HG03196 (cell line): ENCODE data around the gene SENP6.
A peak's percentile ranks its signal among the peaks of the same experiment; 100 is the strongest.
"Not testable (repeated sequence)": the region's sequence is repeated elsewhere in the genome, so short reads cannot be mapped to it uniquely, and the experiment has no call there.

Experiments
- ATAC-seq: cut with Tn5 transposase; IDR thresholded peaks from one replicate; pipeline ENCODE4 v1.9.1; 2021; ENCODE audit not compliant: unreplicated experiment

Gene SENP6

GRCh38 chr6:75605635-75606034, 4.0 kb downstream of the SENP6 start:
- no peak for ATAC-seq

DNA sequence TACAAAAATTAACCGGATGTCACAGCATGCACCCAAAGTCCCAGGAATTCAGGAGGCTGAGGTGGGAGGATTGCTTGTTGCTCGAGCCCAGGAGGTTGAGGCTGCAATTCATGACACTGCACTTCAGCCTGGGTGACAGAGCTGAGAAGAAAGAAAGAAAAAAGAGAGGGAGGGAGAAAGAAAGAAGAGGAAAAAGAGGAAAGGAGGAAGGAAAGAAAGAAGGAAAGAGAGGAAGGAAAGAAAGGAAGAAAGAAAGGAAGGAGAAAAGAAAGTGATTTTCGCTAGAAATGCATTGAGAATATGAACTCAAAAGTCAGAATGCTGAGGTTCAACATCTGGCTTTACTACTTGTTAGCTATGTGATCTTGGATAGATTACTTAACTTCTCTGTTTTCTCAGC, 6.6 kb downstream of the SENP6 start:
- no peak for ATAC-seq

DNA sequence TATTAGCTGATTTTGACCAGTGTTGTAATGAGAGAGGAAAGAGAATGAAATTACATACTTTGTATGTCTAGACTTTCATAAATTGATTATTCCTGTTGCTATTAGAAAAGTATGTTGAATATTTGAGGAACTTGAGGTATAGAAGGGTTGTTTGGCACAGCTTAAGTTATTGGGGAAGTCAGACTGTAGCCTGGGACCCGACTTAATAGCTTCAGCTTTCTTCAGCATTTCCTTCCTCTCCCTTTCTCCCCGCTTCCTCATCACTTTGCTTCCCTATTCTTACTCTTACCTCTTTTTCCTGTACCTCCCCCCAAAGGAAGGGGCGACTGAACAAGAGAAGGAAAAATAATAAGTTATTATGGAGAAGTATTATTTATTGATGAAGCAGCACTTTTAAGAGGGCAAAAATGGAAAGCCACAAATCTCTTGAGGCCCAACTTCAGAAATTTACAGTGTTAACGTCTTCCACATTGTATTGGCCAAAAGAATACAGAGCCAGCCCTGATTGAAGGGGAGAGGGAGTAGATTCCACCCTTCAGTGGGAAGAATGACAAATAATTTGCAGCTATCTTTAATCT, 7.4 kb downstream of the SENP6 start:
- ATAC-seq, result no peak

- no peak for ATAC-seq
Observed at GRCh38 chr6:75609639-75610590, 8.2 kb downstream of the SENP6 start.

GRCh38 chr6:75611011-75611701, 9.5 kb downstream of the SENP6 start:
- ATAC-seq, result no peak

DNA sequence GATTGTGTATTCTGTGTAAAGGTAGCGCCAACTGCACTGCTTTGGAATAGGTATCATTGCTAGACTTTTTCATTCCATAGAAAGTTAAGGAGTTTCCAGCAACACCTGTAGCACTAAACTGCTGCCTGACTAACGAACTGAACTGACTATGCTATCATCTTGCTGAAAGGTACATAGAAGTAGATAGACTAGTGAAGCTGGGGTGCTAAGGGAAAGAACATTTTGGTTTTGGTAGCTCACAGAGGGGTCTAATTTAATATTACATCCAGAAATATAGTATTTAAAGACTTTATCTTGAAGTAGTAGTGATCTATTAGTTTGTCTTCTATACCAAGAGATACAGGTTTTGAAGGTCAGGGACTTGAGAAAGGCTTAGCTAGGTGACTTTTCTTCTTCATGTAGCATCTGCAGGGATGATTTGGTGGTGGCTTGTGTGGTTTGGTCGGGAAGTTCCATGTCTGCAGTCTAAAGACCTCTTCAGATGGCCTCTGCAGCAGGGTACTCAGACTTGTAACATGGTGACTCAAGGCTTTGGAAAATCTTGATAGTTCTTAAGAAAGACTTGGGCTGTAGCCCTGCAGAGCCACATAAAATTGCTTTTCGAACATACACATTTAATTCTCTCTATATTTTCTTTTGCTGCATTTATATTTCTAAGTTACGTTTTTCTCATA, 10.2 kb downstream of the SENP6 start:
- ATAC-seq, result peak; percentile 35

GRCh38 chr6:75612434-75612833, 10.8 kb downstream of the SENP6 start:
- no peak for ATAC-seq

DNA sequence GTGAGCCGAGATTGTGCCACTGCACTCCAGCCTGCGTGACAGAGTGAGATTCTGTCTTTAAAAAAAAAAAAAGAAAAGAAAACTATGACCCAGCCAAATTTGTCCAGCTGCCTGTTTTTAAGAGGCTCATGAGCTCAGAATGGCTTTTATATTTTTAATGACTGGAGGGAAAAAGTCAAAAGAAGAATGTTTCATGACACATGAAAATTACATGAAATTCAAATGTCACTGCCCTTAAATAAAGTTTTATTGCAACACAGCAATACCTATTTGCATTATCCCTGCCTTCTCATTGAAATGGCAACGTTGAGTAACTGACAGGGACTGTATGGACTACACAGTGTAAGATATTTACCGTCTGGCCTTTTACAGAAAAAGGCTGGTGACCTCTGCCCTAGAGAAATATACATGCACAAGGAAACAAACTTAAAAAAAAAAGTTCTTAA, 11.4 kb downstream of the SENP6 start:
- no peak for ATAC-seq

DNA sequence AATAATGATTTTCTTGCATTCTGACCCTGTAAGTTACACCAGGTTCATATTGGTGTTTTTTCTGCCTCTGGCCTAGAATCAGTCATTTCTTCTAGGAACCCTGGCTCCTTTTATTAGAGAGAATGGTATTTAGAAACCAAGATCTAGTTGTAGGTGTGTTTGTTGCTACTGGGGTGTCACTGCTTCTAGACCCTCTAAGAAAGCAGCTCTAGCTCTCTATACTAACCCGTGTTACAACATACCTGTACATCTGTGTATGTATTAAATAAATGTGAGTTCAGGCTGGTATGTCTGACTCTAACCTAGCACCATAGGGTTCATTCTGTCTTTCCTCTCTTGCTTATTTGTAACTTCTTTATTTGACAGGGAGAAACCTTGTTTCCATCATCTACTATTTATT, 16.8 kb downstream of the SENP6 start:
- ATAC-seq, result no peak

GRCh38 chr6:75619230-75619899, 17.7 kb downstream of the SENP6 start:
- no peak for ATAC-seq

DNA sequence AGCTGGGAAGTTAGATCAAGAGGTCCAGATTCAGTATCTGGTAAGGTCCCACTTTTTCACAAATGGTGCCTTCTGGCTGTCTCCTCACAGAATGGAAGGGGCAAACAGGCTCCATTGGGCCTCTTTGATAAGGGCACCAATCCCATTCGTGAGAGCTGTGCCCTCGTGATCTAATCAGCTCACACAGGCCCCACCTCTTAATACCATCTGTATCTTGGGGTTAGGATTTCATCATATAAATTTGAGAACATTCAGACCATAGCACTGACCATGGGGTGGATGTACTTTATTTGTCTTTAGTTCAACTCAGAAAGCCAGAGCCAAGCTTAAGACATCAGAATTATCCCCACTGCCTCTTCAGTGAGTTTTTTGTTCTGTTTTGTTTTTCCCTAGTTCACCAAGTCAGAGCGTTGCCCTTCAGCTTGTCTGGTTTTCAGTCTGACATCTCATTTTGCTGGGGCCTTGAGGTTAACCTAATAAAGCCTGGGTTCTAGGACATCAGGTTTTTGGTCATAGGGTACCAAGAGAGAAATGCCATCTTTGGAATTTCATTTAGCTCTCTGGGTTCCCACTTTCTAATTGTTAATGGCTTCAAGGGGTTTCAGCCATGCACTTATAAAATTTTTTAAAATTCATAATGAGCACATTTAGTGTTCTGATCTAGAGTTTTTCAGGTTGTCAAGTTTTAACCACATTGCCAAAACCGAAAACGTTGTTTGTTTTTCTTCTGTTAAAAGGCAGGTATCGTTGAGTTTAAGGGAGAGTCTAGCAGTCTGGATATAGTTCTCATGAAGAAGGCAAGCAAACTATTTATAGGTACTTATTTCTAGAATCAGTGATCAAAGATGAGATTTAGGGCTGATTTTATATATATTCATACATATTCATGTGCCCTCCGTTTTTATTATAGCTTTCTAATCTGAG, 19.0 kb downstream of the SENP6 start:
- ATAC-seq, result no peak

GRCh38 chr6:75621846-75622245, 20.2 kb downstream of the SENP6 start:
- ATAC-seq, result no peak

DNA sequence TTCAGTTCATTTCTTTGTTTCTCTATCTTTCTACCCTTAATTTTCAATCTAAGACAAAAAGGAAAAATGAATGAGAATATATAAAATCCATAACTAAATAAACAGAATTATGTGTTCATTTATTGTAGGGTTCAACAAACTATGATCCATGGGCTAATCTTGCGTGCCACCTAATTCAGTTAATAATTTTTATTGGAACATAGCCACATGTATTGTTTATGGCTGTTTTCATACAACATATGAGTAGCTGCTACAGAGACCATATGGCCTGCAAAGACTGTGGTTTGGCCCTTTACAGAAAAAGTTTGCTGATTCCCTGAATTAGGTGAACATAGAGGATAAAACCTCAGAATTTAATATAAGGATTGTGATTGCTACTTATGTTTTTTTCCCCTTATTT, 21.8 kb downstream of the SENP6 start:
- ATAC-seq, result no peak

- no peak for ATAC-seq
Observed at GRCh38 chr6:75624335-75624734, 22.7 kb downstream of the SENP6 start.

DNA sequence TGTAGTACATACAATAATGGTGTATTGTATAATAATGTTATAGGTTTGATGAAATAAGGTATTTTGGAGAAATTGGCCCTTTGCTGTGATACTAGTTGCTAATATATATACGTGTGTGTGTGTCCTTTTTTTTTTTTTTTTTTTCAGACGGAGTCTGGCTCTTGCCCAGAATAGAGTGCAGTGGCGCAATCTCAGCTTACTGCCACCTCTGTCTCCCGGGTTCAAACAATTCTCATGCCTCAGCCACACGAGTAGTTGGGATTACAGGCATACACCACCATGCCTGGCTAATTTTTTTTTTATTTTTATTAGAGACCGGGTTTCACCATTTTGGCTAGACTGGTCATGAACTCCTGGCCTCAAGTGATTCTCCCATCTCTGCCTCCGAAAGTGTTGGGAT, 23.3 kb downstream of the SENP6 start:
- no peak for ATAC-seq

- ATAC-seq, result no peak
Observed at GRCh38 chr6:75626561-75626960, 24.9 kb downstream of the SENP6 start.

DNA sequence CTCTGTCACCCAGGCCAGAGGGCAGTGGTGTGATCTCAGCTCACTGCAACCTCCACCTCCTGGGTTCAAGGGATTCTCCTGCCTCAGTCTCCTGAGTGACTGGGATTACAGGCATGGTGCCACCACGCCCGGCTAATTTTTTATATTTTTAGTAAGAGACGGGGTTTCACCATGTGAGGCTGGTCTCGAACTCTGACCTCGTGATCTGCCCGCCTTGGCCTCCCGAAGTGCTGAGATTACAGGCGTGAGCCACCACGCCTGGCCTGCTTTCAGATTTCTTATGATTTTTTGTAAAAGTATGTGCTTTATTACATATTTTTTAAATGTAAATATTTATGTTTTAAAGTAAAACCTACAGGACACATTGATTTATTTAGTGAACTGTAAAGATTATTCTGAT, 26.0 kb downstream of the SENP6 start:
- ATAC-seq, result not testable (repeated sequence)

GRCh38 chr6:75631859-75632635, 30.4 kb downstream of the SENP6 start:
- no peak for ATAC-seq

- ATAC-seq, result no peak
Observed at GRCh38 chr6:75633045-75633444, 31.4 kb downstream of the SENP6 start.
